Activated naive CD8-positive, alpha-beta T cell treated with anti-CD3 and anti-CD28 coated beads, Interleukin-2, amount 10 ng/mL, durations not matched to agents 7 days and 5 days (primary cell): ENCODE measurements around the gene BAIAP2L2. TPM values are rescaled to one million over a fixed set of nuclear protein-coding genes. Genes with fewer than 3 reads are reported as not detected.
"Not testable (repeated sequence)": the region's sequence is repeated elsewhere in the genome, so short reads cannot be mapped to it uniquely, and the experiment has no call there.

Source experiments
- ATAC-seq: fragments of 150-1000 bp; cut with Tn5 transposase; one replicate; pipeline ENCODE4 v1.10.0; 2021; ENCODE audit warnings: low read depth, moderate library complexity
- POLR2A ChIA-PET: fragments of 350-600 bp; sonication (Branson Sonifier 250); formaldehyde crosslinking; loops from one replicate; lab custom pipeline; 2021; ENCODE audit warnings: antibody characterized with exemption; lab: Charles Lee
- DNase-seq: peaks from one replicate; pipeline ENCODE4 v3.0.0; 2021
- H3K27ac Mint-ChIP-seq: one replicate; pipeline ENCODE4 v1.8.0; 2022; ENCODE audit warnings: mild to moderate bottlenecking, mixed read lengths
- H3K27me3 Mint-ChIP-seq: one replicate; pipeline ENCODE4 v1.8.0; 2022; ENCODE audit warnings: mild to moderate bottlenecking, moderate library complexity, mixed read lengths
- H3K36me3 Mint-ChIP-seq: one replicate; pipeline ENCODE4 v1.8.0; 2021; ENCODE audit warnings: mild to moderate bottlenecking, mixed read lengths
- H3K4me1 Mint-ChIP-seq: one replicate; pipeline ENCODE4 v1.8.0; 2021; ENCODE audit warnings: mixed read lengths
- H3K4me3 Mint-ChIP-seq: one replicate; pipeline ENCODE4 v1.8.0; 2022; ENCODE audit warnings: mild to moderate bottlenecking, moderate library complexity, mixed read lengths
- H3K9me3 Mint-ChIP-seq: one replicate; pipeline ENCODE4 v1.8.0; 2021; ENCODE audit warnings: mixed read lengths
- total RNA-seq, 2 experiments: library from RNA; stranded (reverse); gene quantifications; one replicate each; pipeline ENCODE4 v1.2.3, GENCODE V29; 2021

Gene BAIAP2L2
- total RNA-seq, 2 experiments from 2014 or later = 1.6 to 2.0 TPM

DNA sequence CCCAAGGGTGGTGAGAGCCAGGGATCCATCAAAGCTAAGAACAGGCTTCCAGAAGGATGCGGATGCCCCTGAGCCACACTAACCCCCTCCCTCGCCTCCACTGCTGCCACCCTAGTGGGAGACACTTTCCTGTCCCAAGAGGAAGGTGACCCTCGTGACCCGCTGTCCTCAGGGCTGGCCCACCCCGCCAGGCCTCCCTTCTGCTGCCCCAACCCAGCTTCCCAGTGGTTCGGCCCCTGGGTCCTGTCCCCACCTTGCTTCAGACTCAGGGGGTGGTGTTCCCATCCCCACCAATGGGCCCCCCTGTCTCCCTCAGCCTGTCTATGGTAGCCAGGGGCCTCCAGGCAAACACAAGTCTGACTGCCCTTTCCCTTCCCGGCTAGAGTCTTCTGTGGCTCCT lies 59.8 kb downstream of the BAIAP2L2 start:
- Mint-ChIP-seq H3K9me3 (no peaks in the 10 kb centered on the region), H3K27me3 (peaks cover 23% of the 10 kb centered on the region), H3K4me1 (no peaks in the 10 kb centered on the region), H3K36me3 (no peaks in the 10 kb centered on the region), H3K27ac (no peak overlapping the region), H3K4me3 (no peak overlapping the region)
- no peak for ATAC-seq
- POLR2A ChIA-PET = interaction anchor here (0.6 kb wide), 1 partner anchor 651 kb away, joined by 4 read pairs; no protein-coding TSS in a partner anchor
- DNase-seq = no peak

DNA sequence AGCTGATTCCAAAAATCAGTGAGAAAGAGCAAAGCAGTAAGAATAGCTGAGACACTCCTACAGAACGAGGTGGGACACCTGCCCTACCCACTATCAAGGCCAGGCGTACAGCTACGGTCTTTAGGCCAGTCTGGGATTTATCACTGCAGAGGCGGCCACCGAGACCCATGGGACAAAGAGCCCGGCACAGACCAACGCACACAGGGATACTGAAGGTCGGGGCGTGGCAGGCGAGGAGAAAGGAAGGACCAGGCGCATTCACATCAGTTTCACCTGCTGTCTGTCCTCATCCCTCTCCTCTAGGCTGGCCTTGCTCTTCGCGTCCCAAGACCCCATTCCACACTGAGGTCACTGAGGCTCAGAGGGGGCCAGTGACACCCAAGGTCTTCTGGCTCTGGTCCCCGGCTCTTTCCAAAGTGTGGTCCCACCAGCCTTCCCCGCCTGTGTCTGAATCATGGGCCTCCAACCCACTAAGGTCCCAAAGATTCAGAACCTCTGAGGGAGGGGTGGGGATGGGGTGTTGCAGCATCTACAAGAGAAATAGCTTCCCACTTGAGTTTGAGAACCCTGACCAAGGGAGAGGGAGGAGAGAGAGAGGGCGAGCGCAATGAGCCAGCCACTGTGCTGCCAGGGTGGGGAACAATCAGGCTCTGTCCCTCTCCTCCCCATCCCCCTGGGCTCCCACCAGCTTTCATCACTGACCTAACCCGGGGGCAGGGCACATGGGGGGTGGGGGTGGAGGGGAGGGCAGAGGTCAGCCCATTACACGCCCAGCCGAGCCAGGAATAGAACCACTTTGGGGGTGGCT lies 60.5 kb downstream of the BAIAP2L2 start:
- DNase-seq (no peak), ATAC-seq (no peak)
- POLR2A ChIA-PET = interaction anchor here (0.6 kb wide), 1 partner anchor 652 kb away, joined by 4 read pairs; no protein-coding TSS in a partner anchor
- H3K4me3 Mint-ChIP-seq = no peak overlapping the region
- H3K4me1 Mint-ChIP-seq = no peaks in the 10 kb centered on the region
- H3K27me3 Mint-ChIP-seq = peaks cover 20% of the 10 kb centered on the region
- no peaks in the 10 kb centered on the region for H3K36me3 Mint-ChIP-seq
- no peaks in the 10 kb centered on the region for H3K9me3 Mint-ChIP-seq
- no peak overlapping the region for H3K27ac Mint-ChIP-seq

DNA sequence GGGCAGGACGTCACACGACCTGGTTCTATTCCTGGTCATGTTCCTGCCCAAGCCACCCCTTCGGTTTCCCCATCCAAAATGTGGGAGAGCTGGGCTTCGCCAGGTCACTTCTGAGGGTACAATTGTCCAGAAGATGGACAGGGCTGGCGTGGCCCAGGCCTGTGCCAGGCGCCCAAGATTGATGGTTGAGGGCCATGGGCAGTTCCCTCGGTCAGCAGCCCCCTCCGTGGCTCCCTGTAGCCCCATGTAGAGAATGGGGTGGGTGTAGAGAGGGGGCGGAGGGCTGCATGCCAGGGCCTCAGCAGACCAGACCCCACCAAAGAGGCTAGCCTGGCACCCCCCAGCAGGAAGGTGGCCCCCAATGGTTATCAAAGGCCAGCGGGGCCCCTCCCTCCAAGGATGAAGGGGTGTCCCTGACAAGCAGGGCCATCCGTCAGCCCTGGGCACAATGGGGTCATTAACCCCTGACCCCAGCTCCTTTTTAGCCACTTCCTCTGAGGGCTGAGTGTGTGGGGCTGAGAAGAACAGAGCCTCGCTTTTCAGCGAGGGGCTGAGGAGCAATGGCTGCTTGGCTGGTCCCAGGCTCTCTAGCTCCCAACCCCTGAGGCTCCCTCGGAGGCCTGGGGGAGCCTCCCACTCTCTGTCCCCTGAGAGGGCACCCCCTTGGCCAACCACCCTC lies 64.3 kb downstream of the BAIAP2L2 start:
- Mint-ChIP-seq H3K9me3 (no peaks in the 10 kb centered on the region), H3K4me3 (no peak overlapping the region), H3K27me3 (peaks cover 11% of the 10 kb centered on the region), H3K27ac (no peak overlapping the region), H3K4me1 (no peaks in the 10 kb centered on the region), H3K36me3 (no peaks in the 10 kb centered on the region)
- ATAC-seq (no peak), DNase-seq (no peak)
- POLR2A ChIA-PET = no interaction called here

DNA sequence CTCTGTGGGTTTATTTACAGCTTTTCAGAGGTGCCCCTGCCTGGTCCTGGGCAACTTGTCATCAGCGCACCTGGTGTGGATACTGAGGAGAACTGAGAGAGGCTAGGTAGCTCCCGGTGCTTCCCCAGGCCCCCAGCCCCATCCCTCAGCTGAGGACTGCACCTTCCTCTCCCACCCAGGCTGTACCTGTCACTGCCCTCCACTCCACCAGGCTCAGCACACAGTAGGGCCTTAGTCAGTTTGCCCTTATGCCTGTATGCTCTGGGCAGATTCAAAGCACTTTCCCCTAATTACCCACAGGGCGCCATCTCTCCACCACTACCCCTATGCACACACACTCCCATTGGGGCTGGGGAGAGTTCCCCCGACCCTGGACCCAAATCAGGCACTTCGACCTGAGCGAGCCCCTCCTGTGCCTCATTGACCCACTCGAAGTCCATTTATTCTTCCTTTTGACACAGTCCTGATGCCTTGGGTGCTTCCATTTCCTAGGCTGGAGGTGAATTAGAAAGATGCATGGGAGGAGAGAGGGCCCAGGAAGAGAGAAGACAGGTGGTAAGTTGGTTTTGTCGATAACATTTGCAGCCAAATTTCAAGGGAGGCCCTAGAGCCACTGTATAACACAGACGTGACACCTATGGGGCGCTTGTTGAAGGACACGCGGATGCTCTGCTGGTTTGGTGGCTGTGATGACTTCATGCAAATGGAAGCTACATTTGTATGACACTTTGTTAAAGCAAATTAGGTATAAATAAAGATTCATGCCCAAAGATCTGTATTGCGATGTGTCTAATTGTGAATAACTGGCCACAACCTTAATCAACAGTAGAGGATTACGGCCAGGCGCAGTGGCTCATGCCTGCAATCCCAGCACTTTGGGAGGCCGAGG lies 67.1 kb downstream of the BAIAP2L2 start:
- ATAC-seq = no peak
- POLR2A ChIA-PET = no interaction called here
- Mint-ChIP-seq H3K27ac (no peak overlapping the region), H3K4me1 (no peaks in the 10 kb centered on the region), H3K36me3 (no peaks in the 10 kb centered on the region), H3K9me3 (no peaks in the 10 kb centered on the region), H3K27me3 (peaks cover 5% of the 10 kb centered on the region), H3K4me3 (no peak overlapping the region)
- no peak for DNase-seq

DNA sequence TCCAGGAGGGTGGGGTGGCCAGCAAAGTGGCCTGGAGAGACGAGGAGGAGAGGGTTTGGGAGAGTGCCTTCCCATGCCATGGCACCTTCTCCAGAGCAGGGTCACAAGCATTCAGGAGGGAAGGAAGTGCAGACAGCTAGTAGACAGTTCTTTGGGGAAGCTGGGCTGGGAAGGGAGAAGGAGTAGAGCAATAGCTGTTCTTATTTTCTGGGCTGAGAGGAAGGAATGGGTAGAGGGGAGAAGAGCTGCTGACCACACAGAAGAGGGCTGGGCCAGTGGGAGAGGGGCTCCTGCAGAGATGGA lies 68.0 kb downstream of the BAIAP2L2 start:
- H3K27me3 Mint-ChIP-seq = no peaks in the 10 kb centered on the region
- POLR2A ChIA-PET = no interaction called here
- no peaks in the 10 kb centered on the region for H3K9me3 Mint-ChIP-seq
- H3K27ac Mint-ChIP-seq = no peak overlapping the region
- no peaks in the 10 kb centered on the region for H3K36me3 Mint-ChIP-seq
- H3K4me3 Mint-ChIP-seq = no peak overlapping the region
- no peak for DNase-seq
- H3K4me1 Mint-ChIP-seq = no peaks in the 10 kb centered on the region
- ATAC-seq = no peak

DNA sequence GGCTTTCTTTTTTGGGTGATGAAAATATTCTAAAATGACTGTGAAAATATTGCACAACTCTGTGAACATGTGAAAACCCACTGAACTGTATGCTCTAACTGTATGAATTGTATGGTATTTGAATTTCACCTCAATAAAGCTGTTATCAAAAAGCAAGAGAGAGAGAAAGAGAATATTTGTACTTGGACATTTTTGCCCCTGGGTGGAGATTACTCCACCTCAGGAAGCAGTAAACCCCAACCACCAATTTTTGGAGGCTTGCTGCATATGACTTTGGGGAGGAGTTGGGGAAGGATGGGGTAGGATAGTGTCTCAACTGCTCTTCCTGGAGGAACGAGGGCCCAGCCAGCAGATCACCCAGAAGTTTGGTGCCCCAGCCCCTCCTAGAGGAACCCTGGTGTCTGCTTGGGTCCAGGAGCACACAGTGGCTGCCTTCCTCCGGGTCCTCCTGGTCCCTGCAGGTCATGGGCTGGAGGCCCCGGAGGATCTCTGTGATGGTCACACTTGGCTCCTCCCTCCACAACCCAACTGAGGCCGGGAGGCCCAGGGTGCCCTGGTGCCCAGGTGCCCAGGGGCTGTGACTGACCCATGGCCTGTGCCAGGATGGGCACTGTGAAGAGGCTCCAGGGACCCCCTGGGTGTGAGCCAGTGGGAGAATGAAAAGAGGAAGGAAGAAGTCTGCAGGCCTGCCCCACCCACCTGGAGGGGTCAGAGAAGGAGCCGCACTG lies 68.6 kb downstream of the BAIAP2L2 start:
- no peaks in the 10 kb centered on the region for H3K27me3 Mint-ChIP-seq
- no peaks in the 10 kb centered on the region for H3K36me3 Mint-ChIP-seq
- H3K4me1 Mint-ChIP-seq = no peaks in the 10 kb centered on the region
- ATAC-seq = no peak
- H3K27ac Mint-ChIP-seq = no peak overlapping the region
- H3K9me3 Mint-ChIP-seq = no peaks in the 10 kb centered on the region
- no peak for DNase-seq
- H3K4me3 Mint-ChIP-seq = no peak overlapping the region
- POLR2A ChIA-PET = no interaction called here

DNA sequence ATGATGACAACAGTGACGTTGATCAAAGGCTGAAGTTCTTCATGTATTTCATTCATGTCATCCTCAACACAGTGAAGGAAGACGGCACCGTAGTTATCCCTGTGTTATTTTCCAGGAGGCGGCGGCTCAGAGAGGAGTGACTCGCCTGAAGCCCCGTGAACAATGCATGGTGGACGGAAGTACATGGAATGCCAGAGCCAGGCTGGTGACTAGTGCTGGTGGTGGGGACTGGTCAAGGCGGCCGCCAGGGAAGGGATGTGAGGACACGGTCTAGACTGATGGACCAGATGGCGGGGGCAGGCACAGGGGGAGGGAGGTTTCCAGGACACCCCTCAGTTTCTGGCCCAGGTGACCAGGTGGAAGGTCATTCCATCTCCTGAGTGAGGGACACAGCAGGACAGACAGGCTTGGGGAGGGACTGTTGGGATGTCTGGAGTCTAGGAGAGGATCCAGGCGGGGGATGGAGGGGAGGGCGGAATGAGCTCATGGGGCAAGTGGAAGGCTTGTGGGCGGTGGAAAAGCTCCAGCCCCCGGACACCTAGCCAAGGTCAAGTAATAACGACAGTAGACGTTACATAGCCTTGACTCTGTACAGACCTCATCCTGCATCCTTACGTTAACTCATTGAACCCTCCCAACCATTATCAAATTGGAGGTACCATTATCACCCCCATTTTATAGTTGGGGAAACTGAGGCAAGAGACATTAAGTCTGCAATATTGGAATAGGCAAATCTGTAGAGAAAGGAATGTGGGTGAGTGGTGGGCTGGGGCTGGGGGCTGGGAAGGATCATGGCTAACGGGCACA lies 69.3 kb downstream of the BAIAP2L2 start:
- H3K27ac Mint-ChIP-seq = no peak overlapping the region
- POLR2A ChIA-PET = no interaction called here
- H3K27me3 Mint-ChIP-seq = no peaks in the 10 kb centered on the region
- no peaks in the 10 kb centered on the region for H3K9me3 Mint-ChIP-seq
- no peak for DNase-seq
- no peak for ATAC-seq
- no peak overlapping the region for H3K4me3 Mint-ChIP-seq
- no peaks in the 10 kb centered on the region for H3K36me3 Mint-ChIP-seq
- H3K4me1 Mint-ChIP-seq = no peaks in the 10 kb centered on the region

DNA sequence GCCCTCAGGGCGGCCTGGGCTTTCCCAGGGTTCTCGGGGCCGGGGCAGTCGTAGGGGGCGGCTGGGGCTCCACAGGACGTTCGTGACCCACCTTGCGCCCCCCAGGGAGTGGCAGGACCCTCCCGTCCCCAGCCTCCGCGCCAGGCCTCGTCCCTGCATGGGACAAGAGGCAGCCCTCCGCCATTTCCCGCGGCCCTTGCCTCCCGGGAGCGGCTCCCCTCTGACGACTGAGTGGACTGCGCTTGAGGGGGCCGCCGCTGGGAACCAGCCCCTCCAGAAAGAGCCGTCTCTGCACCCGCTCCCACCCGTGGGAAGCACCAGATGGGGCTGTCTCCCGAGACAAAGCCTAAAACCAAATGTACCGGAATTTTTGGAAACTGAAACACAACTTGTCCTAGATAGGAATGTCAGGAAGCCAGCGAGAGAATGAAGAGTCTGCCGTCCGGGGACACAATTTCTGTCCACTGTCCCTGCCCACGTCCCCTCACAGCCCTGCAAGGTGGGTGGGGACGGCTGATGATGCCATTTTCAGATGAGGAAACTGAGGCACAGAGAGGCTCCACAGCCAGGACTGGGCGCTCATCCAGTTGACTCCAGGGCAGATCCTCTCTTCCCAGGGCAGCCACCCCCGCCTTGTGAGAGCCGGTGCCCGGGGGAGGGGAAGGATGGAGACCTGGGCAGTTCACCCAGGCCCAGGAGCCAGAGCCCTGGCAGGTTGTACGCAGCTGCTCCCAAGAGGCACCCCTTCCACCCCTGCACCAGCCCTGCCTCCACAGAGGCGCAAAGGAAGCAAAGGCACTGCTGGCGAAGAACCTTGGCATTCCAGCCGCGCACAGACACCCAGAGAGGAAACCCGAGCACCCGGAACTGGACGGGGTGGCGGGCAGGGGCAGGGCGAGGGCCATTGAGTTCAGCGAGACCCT lies 71.3 kb downstream of the BAIAP2L2 start:
- POLR2A ChIA-PET = interaction anchor here (0.7 kb wide), 1 partner anchor 13 kb away, joined by 7 read pairs; no protein-coding TSS in a partner anchor
- Mint-ChIP-seq H3K27me3 (no peaks in the 10 kb centered on the region), H3K9me3 (no peaks in the 10 kb centered on the region), H3K4me1 (no peaks in the 10 kb centered on the region), H3K4me3 (no peak overlapping the region), H3K36me3 (no peaks in the 10 kb centered on the region), H3K27ac (no peak overlapping the region)
- no peak for DNase-seq
- ATAC-seq = no peak

DNA sequence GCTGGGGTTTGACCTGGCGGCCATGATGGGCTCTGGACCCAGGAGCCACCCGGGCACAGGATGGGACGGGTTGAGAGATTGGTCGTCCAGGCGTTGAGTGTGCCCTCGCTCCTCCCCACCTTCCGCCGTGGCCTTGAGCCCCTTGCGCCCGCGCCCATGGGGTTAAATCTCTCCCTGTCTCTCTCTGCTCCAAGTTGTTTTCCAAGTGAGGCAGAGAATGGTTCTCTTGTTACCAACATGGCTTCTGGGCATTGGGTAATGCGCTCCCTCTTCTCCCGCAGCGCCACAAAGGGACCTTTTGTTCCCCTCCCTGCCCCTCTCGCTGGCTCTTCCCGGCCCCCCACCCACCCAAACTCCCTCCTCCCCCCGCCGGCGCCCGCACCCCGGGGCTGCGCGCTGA lies 72.1 kb downstream of the BAIAP2L2 start:
- no peak for DNase-seq
- Mint-ChIP-seq H3K9me3 (no peaks in the 10 kb centered on the region), H3K27me3 (no peaks in the 10 kb centered on the region), H3K27ac (no peak overlapping the region), H3K36me3 (no peaks in the 10 kb centered on the region), H3K4me3 (no peak overlapping the region), H3K4me1 (peaks cover 2% of the 10 kb centered on the region)
- no peak for ATAC-seq
- POLR2A ChIA-PET = interaction anchor here (0.6 kb wide), 1 partner anchor 1109 kb away, joined by 3 read pairs; no protein-coding TSS in a partner anchor

DNA sequence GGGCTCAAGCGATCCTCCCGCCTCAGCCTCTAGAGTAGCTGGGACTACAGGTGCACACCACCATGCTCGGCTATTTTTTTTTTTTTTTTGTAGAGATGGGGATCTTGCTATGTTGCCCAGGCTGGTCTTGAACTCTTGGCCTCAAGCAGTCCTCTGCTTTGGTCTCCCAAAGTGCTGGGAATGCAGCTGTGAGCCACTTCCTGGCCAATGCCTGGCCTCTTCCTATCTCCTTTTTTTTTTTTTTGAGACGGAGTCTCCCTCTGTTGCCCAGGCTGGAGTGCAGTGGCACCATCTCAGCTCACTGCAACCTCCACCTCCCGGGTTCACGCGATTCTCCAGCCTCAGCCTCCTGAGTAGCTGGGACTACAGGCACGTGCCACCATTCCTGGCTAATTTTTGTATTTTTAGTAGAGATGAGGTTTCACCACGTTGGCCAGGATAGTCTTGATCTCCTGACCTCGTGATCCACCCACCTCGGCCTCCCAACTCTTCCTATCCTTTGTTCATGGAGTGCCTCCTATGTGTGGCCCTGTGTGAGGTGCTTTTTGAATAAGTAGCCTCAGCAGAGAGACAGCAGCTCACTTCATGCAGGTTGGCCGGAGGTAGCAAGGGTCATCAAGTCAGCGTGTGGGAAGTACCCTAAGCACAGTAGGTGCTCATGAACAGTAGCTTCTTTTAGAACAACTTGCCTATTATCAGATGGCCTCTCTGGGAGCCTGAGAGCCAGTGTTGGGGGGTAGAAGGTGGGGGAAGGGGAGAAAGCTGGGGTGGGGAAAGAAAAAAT lies 72.9 kb downstream of the BAIAP2L2 start:
- not testable (repeated sequence) for H3K4me1 Mint-ChIP-seq, H3K4me3 Mint-ChIP-seq, H3K36me3 Mint-ChIP-seq, ATAC-seq, H3K27me3 Mint-ChIP-seq, H3K27ac Mint-ChIP-seq, DNase-seq, H3K9me3 Mint-ChIP-seq
- POLR2A ChIA-PET = interaction anchor here (0.6 kb wide), 1 partner anchor 1110 kb away, joined by 3 read pairs; no protein-coding TSS in a partner anchor
